Measurements from ENCODE around the gene CDKAL1.

CDKAL1 gene

GRCh38 chr6:20806669-20807068 lies 272.4 kb downstream of the CDKAL1 start:
- Histone ChIP-seq H3K9me3 (ENCODE audit: low read length) (peaks cover 6% of the 10 kb centered on the region), H3K4me3 (ENCODE audit: low read length) (no peak overlapping the region), H3K4me1 (ENCODE audit: insufficient read depth, low read length) (peaks cover 17% of the 10 kb centered on the region), H3K27me3 (ENCODE audit: insufficient read depth, low read length) (no peaks in the 10 kb centered on the region), H2AFZ (ENCODE audit: low read depth, low read length) (no peak overlapping the region), H3K36me3 (ENCODE audit: insufficient read depth, low read length) (no peaks in the 10 kb centered on the region)

- Histone ChIP-seq H3K36me3 (ENCODE audit: insufficient read depth, low read length) (no peaks in the 10 kb centered on the region), H3K4me3 (ENCODE audit: low read length) (no peak overlapping the region), H3K27me3 (ENCODE audit: insufficient read depth, low read length) (no peaks in the 10 kb centered on the region), H3K4me1 (ENCODE audit: insufficient read depth, low read length) (peaks cover 19% of the 10 kb centered on the region), H2AFZ (ENCODE audit: low read depth, low read length) (no peak overlapping the region), H3K9me3 (ENCODE audit: low read length) (peaks cover 6% of the 10 kb centered on the region)
Observed at GRCh38 chr6:20808439-20808838, 274.2 kb downstream of the CDKAL1 start.

- Histone ChIP-seq H3K4me1 (ENCODE audit: insufficient read depth, low read length) (peaks cover 19% of the 10 kb centered on the region), H3K36me3 (ENCODE audit: insufficient read depth, low read length) (no peaks in the 10 kb centered on the region), H2AFZ (ENCODE audit: low read depth, low read length) (no peak overlapping the region), H3K4me3 (ENCODE audit: low read length) (no peak overlapping the region), H3K27me3 (ENCODE audit: insufficient read depth, low read length) (no peaks in the 10 kb centered on the region), H3K9me3 (ENCODE audit: low read length) (peaks cover 6% of the 10 kb centered on the region)
Observed at GRCh38 chr6:20808924-20809323, 274.7 kb downstream of the CDKAL1 start.

GRCh38 chr6:20810727-20811108 lies 276.5 kb downstream of the CDKAL1 start:
- Histone ChIP-seq H3K4me3 (ENCODE audit: low read length) (no peak overlapping the region), H3K27me3 (ENCODE audit: insufficient read depth, low read length) (no peaks in the 10 kb centered on the region), H3K36me3 (ENCODE audit: insufficient read depth, low read length) (no peaks in the 10 kb centered on the region), H3K9me3 (ENCODE audit: low read length) (peaks cover 6% of the 10 kb centered on the region), H3K4me1 (ENCODE audit: insufficient read depth, low read length) (peaks cover 19% of the 10 kb centered on the region), H2AFZ (ENCODE audit: low read depth, low read length) (no peak overlapping the region)

- H3K4me3 ChIP-seq (ENCODE audit: low read length), result no peak overlapping the region
- H3K27me3 ChIP-seq (ENCODE audit: insufficient read depth, low read length), result no peaks in the 10 kb centered on the region
- H3K4me1 ChIP-seq (ENCODE audit: insufficient read depth, low read length), result peaks cover 21% of the 10 kb centered on the region
- H3K9me3 ChIP-seq (ENCODE audit: low read length), result peaks cover 2% of the 10 kb centered on the region
- no peaks in the 10 kb centered on the region for H3K36me3 ChIP-seq (ENCODE audit: insufficient read depth, low read length)
- no peak overlapping the region for H2AFZ ChIP-seq (ENCODE audit: low read depth, low read length)
Observed at GRCh38 chr6:20811109-20811761, 277.0 kb downstream of the CDKAL1 start.

- H3K9me3 ChIP-seq (ENCODE audit: low read length), result no peaks in the 10 kb centered on the region
- no peaks in the 10 kb centered on the region for H3K36me3 ChIP-seq (ENCODE audit: insufficient read depth, low read length)
- H3K27me3 ChIP-seq (ENCODE audit: insufficient read depth, low read length), result no peaks in the 10 kb centered on the region
- H3K4me1 ChIP-seq (ENCODE audit: insufficient read depth, low read length), result peaks cover 27% of the 10 kb centered on the region
- H2AFZ ChIP-seq (ENCODE audit: low read depth, low read length), result no peak overlapping the region
- H3K4me3 ChIP-seq (ENCODE audit: low read length), result no peak overlapping the region
Observed at GRCh38 chr6:20812776-20813175, 278.5 kb downstream of the CDKAL1 start.

- no peaks in the 10 kb centered on the region for H3K9me3 ChIP-seq (ENCODE audit: low read length)
- no peak overlapping the region for H3K4me3 ChIP-seq (ENCODE audit: low read length)
Observed at GRCh38 chr6:20814494-20814893, 280.2 kb downstream of the CDKAL1 start.

GRCh38 chr6:20816126-20816525 lies 281.9 kb downstream of the CDKAL1 start:
- H3K27me3 ChIP-seq (ENCODE audit: insufficient read depth, low read length), result no peaks in the 10 kb centered on the region
- H3K4me3 ChIP-seq (ENCODE audit: low read length), result no peak overlapping the region
- H2AFZ ChIP-seq (ENCODE audit: low read depth, low read length), result no peak overlapping the region
- peaks cover 19% of the 10 kb centered on the region for H3K4me1 ChIP-seq (ENCODE audit: insufficient read depth, low read length)
- no peaks in the 10 kb centered on the region for H3K9me3 ChIP-seq (ENCODE audit: low read length)
- no peaks in the 10 kb centered on the region for H3K36me3 ChIP-seq (ENCODE audit: insufficient read depth, low read length)

More at GRCh38 chr6:20814494-20814893, 280.2 kb downstream of the CDKAL1 start:
- Histone ChIP-seq H3K4me1 (ENCODE audit: insufficient read depth, low read length) (peaks cover 30% of the 10 kb centered on the region), H3K36me3 (ENCODE audit: insufficient read depth, low read length) (no peaks in the 10 kb centered on the region), H2AFZ (ENCODE audit: low read depth, low read length) (no peak overlapping the region), H3K27me3 (ENCODE audit: insufficient read depth, low read length) (no peaks in the 10 kb centered on the region)

GRCh38 chr6:20817806-20818320 lies 283.6 kb downstream of the CDKAL1 start:
- Histone ChIP-seq H3K4me3 (ENCODE audit: low read length) (no peak overlapping the region), H3K4me1 (ENCODE audit: insufficient read depth, low read length) (peaks cover 12% of the 10 kb centered on the region), H2AFZ (ENCODE audit: low read depth, low read length) (no peak overlapping the region), H3K9me3 (ENCODE audit: low read length) (no peaks in the 10 kb centered on the region), H3K36me3 (ENCODE audit: insufficient read depth, low read length) (no peaks in the 10 kb centered on the region), H3K27me3 (ENCODE audit: insufficient read depth, low read length) (no peaks in the 10 kb centered on the region)

GRCh38 chr6:20819774-20820400 lies 285.6 kb downstream of the CDKAL1 start:
- Histone ChIP-seq H3K4me3 (ENCODE audit: low read length) (no peak overlapping the region), H3K36me3 (ENCODE audit: insufficient read depth, low read length) (no peaks in the 10 kb centered on the region), H3K9me3 (ENCODE audit: low read length) (no peaks in the 10 kb centered on the region)

GRCh38 chr6:20826378-20826777 lies 292.1 kb downstream of the CDKAL1 start:
- H3K27me3 ChIP-seq (ENCODE audit: insufficient read depth, low read length), result no peaks in the 10 kb centered on the region
- no peak overlapping the region for H2AFZ ChIP-seq (ENCODE audit: low read depth, low read length)
- H3K4me3 ChIP-seq (ENCODE audit: low read length), result no peak overlapping the region
- no peaks in the 10 kb centered on the region for H3K36me3 ChIP-seq (ENCODE audit: insufficient read depth, low read length)
- no peaks in the 10 kb centered on the region for H3K4me1 ChIP-seq (ENCODE audit: insufficient read depth, low read length)
- no peaks in the 10 kb centered on the region for H3K9me3 ChIP-seq (ENCODE audit: low read length)

More at GRCh38 chr6:20819774-20820400, 285.6 kb downstream of the CDKAL1 start:
- Histone ChIP-seq H2AFZ (ENCODE audit: low read depth, low read length) (no peak overlapping the region), H3K4me1 (ENCODE audit: insufficient read depth, low read length) (peaks cover 12% of the 10 kb centered on the region), H3K27me3 (ENCODE audit: insufficient read depth, low read length) (no peaks in the 10 kb centered on the region)

GRCh38 chr6:20827798-20828197 lies 293.5 kb downstream of the CDKAL1 start:
- H3K27me3 ChIP-seq (ENCODE audit: insufficient read depth, low read length), result no peaks in the 10 kb centered on the region
- no peaks in the 10 kb centered on the region for H3K36me3 ChIP-seq (ENCODE audit: insufficient read depth, low read length)

GRCh38 chr6:20830576-20830975 lies 296.3 kb downstream of the CDKAL1 start:
- H3K36me3 ChIP-seq (ENCODE audit: insufficient read depth, low read length), result no peaks in the 10 kb centered on the region
- no peaks in the 10 kb centered on the region for H3K9me3 ChIP-seq (ENCODE audit: low read length)
- no peaks in the 10 kb centered on the region for H3K4me1 ChIP-seq (ENCODE audit: insufficient read depth, low read length)
- H2AFZ ChIP-seq (ENCODE audit: low read depth, low read length), result no peak overlapping the region
- no peaks in the 10 kb centered on the region for H3K27me3 ChIP-seq (ENCODE audit: insufficient read depth, low read length)
- no peak overlapping the region for H3K4me3 ChIP-seq (ENCODE audit: low read length)

More at GRCh38 chr6:20827798-20828197, 293.5 kb downstream of the CDKAL1 start:
- H3K9me3 ChIP-seq (ENCODE audit: low read length), result no peaks in the 10 kb centered on the region
- H3K4me1 ChIP-seq (ENCODE audit: insufficient read depth, low read length), result no peaks in the 10 kb centered on the region
- no peak overlapping the region for H2AFZ ChIP-seq (ENCODE audit: low read depth, low read length)
- no peak overlapping the region for H3K4me3 ChIP-seq (ENCODE audit: low read length)

All from neuron (in vitro differentiated cells).